ENCODE measurements around the gene MCRIP2.

MCRIP2 gene

DNA sequence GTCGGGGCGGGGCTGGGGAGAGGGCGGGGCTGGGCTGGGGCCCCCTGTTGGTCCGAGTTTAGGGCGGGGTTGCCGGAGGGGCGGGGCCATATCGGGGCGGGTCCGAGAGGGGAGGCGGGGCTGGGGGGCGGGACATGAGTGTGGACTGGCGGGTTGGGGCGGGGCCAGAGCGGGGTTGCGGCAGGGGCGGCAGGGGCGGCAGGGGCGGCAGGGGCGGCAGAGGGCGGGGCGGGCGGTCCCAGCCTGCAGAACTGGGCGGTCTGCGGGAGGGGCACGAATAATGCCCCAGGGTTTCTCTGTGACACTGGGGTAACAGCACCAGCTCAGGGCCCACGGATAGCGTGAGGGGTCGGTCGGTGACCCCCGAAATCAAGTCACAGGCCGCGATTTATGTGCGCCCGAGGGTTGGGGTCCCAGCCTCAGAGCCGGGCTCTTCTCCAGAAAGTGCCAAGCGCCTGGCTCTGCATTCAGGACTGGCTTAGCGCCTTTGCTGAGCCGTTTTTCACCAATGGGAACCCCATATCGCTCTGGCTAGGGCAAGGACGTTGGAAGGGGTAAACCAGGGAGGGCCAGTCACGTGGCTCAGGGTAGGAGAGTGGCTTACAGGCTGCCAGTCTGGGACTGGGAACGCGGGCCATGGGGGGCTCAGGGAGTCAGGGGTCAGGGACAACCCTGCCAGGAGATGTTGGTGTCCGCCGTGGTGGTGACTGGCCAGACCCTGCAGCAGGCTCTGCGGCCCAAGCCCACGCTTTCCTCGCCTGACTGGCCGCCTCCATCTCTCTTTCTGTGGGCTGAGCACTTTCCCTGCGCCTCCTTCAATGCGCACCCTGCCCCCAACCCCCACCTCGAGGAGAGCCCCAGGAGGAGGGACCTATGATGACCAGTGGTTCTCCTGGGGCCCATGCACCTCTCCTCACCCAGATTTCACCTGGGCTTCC is 4.3 kb upstream of the MCRIP2 start:
- H3K4me3 ChIP-seq (ENCODE audit: low read depth, low read length), result peak overlapping the region; percentile 87
- DNase-seq (ENCODE audit: low read depth), result no peak
- TF ChIP-seq, protein P1, sequence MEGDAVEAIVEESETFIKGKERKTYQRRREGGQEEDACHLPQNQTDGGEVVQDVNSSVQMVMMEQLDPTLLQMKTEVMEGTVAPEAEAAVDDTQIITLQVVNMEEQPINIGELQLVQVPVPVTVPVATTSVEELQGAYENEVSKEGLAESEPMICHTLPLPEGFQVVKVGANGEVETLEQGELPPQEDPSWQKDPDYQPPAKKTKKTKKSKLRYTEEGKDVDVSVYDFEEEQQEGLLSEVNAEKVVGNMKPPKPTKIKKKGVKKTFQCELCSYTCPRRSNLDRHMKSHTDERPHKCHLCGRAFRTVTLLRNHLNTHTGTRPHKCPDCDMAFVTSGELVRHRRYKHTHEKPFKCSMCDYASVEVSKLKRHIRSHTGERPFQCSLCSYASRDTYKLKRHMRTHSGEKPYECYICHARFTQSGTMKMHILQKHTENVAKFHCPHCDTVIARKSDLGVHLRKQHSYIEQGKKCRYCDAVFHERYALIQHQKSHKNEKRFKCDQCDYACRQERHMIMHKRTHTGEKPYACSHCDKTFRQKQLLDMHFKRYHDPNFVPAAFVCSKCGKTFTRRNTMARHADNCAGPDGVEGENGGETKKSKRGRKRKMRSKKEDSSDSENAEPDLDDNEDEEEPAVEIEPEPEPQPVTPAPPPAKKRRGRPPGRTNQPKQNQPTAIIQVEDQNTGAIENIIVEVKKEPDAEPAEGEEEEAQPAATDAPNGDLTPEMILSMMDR (IDR thresholded peaks at IDR 0.05; ENCODE audit: control insufficient read depth, extremely low read depth, insufficient read depth), result no peak

DNA sequence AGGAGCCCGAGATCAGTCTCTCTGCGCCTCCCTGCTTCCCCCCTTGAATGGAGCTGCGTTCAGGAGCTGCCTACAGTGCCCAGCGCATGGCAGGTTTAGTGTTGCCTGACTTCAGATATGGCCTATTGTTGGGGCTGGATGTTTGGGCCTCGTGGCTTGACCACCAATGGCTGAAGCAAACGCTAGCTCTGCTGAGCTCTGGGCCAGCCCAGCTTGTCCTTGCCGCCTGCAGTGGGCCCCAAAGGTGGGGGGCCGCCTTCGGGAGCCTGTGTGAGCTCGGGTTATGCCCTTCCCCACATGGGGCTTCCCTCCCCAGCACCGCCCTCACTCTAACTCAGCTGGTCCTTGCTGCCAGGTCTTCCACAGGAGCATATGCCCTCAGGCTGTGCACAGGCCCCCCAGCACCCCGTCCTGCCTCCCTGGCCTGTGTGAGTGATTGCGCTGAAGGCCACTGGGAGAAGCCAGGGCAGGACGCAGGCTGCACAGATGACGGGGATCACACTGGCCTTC is 3.5 kb upstream of the MCRIP2 start:
- DNase-seq (ENCODE audit: low read depth), result no peak
- TF ChIP-seq, protein P1 (IDR thresholded peaks at IDR 0.05; ENCODE audit: control insufficient read depth, extremely low read depth, insufficient read depth), result no peak
- no peak overlapping the region for H3K4me3 ChIP-seq (ENCODE audit: low read depth, low read length)

DNA sequence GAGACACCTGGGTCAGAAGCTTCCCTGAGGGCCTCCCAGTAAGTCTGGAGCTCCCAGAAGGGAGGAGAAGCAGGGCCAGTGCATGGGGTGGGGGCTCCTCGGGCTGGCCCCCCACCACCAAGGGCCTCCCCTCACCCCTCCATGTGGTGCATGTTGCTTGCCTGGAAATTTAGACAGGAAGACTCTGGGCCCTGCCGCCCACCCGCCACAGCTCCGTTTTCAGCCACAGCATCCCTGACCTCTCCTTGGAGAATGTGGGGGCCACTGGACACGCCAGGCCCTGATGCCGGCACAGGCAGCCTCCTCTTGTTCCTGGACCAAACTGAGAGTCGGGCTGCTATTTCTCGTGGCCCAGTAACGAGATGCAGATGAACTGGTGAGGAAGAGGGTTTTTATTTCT is 2.8 kb upstream of the MCRIP2 start:
- DNase-seq (ENCODE audit: low read depth), result no peak
- no peak overlapping the region for H3K4me3 ChIP-seq (ENCODE audit: low read depth, low read length)
- TF ChIP-seq, protein P1 (IDR thresholded peaks at IDR 0.05; ENCODE audit: control insufficient read depth, extremely low read depth, insufficient read depth), result no peak

DNA sequence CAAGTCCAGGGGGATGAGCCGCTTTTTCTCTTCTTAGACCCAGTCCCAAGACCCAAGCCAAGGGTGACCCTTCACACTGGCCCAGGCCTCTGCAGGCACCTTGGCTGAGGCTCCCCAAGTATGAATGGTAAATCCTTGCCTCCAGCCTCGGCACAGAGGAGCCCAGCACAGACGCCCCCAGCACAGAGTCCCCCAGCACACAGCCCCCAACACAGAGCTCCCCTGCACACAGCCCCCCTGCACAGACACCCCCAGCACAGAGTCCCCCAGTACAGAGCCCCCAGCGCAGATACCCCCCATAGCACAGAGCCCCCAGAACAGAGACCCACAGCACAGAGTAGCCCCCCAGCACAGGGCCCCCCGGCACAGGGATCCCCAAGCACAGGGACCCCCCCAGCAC is 1.0 kb upstream of the MCRIP2 start:
- TF ChIP-seq, protein P1 (IDR thresholded peaks at IDR 0.05; ENCODE audit: control insufficient read depth, extremely low read depth, insufficient read depth), result no peak
- DNase-seq (ENCODE audit: low read depth), result no peak
- H3K4me3 ChIP-seq (ENCODE audit: low read depth, low read length), result peak overlapping the region; percentile 91

DNA sequence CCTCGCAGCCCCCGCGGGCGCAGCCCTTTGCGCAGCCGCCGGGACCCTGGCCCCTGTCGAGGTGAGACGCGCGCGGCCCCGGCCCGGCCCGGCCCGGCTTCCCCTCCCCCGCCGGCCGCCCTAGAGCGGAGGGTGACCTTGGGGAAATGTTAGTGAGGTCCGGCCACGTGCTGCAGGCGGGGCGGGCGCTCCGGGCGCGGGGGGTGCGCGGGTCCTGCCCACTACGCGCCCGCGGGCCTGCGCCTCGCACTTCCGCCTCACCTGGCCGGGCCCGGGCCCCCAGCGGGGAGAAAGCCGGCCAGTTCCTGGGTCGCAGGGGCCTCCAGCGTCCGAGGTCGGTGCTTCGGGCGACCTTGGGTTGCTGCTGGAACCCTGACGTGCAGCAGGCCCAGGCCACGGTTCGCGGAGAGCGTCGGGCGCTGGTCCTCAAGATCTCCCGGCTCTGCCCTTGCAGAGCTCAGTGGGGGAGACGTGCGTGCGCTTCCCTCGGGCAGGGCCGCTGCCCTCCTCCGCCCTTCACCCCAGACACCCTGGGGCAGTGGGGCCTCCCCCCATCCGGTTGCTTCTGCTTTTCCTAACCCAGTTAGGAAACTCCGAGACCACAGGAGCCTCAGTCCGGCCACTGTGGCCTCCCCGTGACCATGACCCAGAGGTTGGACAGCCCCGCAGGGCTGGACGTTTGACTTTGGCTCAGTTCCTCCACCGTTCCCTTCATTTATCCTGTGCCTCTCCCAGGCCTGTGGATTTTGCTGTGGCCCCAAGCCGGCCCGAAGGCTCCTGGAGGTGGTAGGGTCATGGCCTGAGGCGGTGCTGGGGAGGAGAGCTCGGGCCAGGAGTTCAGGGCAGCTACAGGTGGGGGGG is 791 bp downstream of the MCRIP2 start:
- TF ChIP-seq, protein P1 (IDR thresholded peaks at IDR 0.05; ENCODE audit: control insufficient read depth, extremely low read depth, insufficient read depth), result no peak
- H3K4me3 ChIP-seq (ENCODE audit: low read depth, low read length), result peak overlapping the region; percentile 91
- DNase-seq (ENCODE audit: low read depth), result no peak

DNA sequence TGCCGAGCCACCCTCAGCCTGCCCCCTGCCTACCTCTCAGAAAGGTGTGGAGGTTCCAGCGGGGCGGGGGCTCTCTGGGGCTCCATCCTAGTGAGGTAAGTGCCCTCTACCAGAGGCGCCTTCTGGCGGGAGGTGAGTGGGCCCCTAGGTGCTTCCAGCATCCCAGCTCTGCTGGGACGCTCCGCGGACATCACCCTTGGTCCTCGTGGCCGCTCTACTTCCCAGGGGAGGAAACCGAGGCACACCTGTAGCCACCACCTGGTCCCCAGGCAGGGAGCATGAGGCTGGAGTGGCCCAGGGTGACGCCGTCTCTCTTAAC is 1.4 kb downstream of the MCRIP2 start:
- peak overlapping the region; percentile 91 for H3K4me3 ChIP-seq (ENCODE audit: low read depth, low read length)
- DNase-seq (ENCODE audit: low read depth), result no peak
- TF ChIP-seq, protein P1 (IDR thresholded peaks at IDR 0.05; ENCODE audit: control insufficient read depth, extremely low read depth, insufficient read depth), result no peak

Data from LNCaP clone FGC (cell line).